ENCODE data around the gene SCGB3A1. TPM values are rescaled to one million over a fixed set of nuclear protein-coding genes. Genes with fewer than 3 reads are reported as not detected.

SCGB3A1 gene
- total RNA-seq, 1 experiment from 2014 or later, result not detected

- peak; percentile 30; the same call in 1 of the 3 replicates for TF ChIP-seq CTCF (conservative IDR thresholded peaks at IDR 0.05)
- no peak overlapping the region for H2BK12ac ChIP-seq (ENCODE audit: insufficient read length, low read depth, low read length)
- H4K5ac ChIP-seq (ENCODE audit: insufficient read length, low read depth, low read length), result no peak overlapping the region
- DNase-seq, result peak; percentile 75
- no peak overlapping the region for H2BK20ac ChIP-seq (ENCODE audit: low read depth, low read length, poor library complexity, severe bottlenecking)
- peaks cover 2% of the 10 kb centered on the region; the same call in 1 of the 2 replicates for H3K27me3 Mint-ChIP-seq (ENCODE audit: low read depth)
- H4K20me1 ChIP-seq (ENCODE audit: control insufficient read depth, insufficient read depth, insufficient read length), result no peaks in the 10 kb centered on the region
- H3K4me1 ChIP-seq (ENCODE audit: insufficient read depth, low read length), result no peaks in the 10 kb centered on the region
- no peak overlapping the region for H3T11ph ChIP-seq (ENCODE audit: low read length)
- H4K8ac ChIP-seq (replicated peaks; ENCODE audit: insufficient read length, low read depth, low read length), result no peak overlapping the region
- no peak overlapping the region for H2AFZ ChIP-seq (ENCODE audit: low read length)
- H3K36me3 Mint-ChIP-seq (ENCODE audit: insufficient read depth in 1 of 3, low read depth in 3 of 3), result peaks cover 0 to 2% (median 0%) of the 10 kb centered on the region in 3 experiments; a peak in 3 of 7 replicates
- H3K18ac ChIP-seq (ENCODE audit: insufficient read length, low read depth, low read length), result no peak overlapping the region
- H3K27ac ChIP-seq (ENCODE audit: insufficient read length, low read depth, low read length), result no peak overlapping the region
- H3K23me2 ChIP-seq (ENCODE audit: insufficient read length, low read depth, low read length, poor library complexity, severe bottlenecking), result no peaks in the 10 kb centered on the region
- H3K4me2 ChIP-seq (ENCODE audit: insufficient read depth, insufficient read length, low read length), result no peak overlapping the region
- no peak overlapping the region for H3K9ac ChIP-seq (ENCODE audit: extremely low read depth, insufficient read length, low read length)
- H3K79me2 ChIP-seq (ENCODE audit: insufficient read depth, low read length), result no peaks in the 10 kb centered on the region
- no peak overlapping the region for H3K56ac ChIP-seq (ENCODE audit: insufficient read length, low read depth, low read length)
- H3K4me3 Mint-ChIP-seq, result no peak overlapping the region
- H2BK5ac ChIP-seq (ENCODE audit: insufficient read length, low read length), result no peak overlapping the region
- no peaks in the 10 kb centered on the region for H3K9me3 ChIP-seq (ENCODE audit: control insufficient read depth, low read depth, low read length)
- no peak overlapping the region for H3K14ac ChIP-seq (ENCODE audit: insufficient read depth, low read length)
- no peak overlapping the region for H3K23ac ChIP-seq (ENCODE audit: insufficient read length, low read depth, low read length)
- no peak overlapping the region for H3K4ac ChIP-seq (ENCODE audit: low read depth, low read length)
- no peak overlapping the region for H3K27ac Mint-ChIP-seq
- H3K79me1 ChIP-seq (ENCODE audit: insufficient read depth, low read depth, low read length, poor library complexity, severe bottlenecking), result no peaks in the 10 kb centered on the region
- H2AK5ac ChIP-seq (ENCODE audit: insufficient read length, low read length), result no peak overlapping the region
- H3K27me3 ChIP-seq (ENCODE audit: insufficient read depth, low read length), result no peaks in the 10 kb centered on the region
- no peak overlapping the region for H2BK15ac ChIP-seq (ENCODE audit: low read depth, low read length)
- no peak overlapping the region for H4K91ac ChIP-seq (ENCODE audit: insufficient read length, low read depth, low read length)
- no peaks in the 10 kb centered on the region; a peak in 1 of 5 replicates for H3K9me3 Mint-ChIP-seq
- H2BK120ac ChIP-seq (ENCODE audit: low read depth, low read length, poor library complexity, severe bottlenecking), result no peak overlapping the region
- no CpG with 5 or more reads among the region's 30 CpGs for WGBS (ENCODE audit: extremely low coverage, insufficient read length, low lambda C conversion rate)
- no peaks in the 10 kb centered on the region; a peak in 1 of 4 replicates for H3K4me1 Mint-ChIP-seq
These were observed 20.0 kb upstream of the SCGB3A1 start for GRCh38 chr5:180611140-180611850.
